ENCODE results near the gene KCNF1.

KCNF1 gene

DNA sequence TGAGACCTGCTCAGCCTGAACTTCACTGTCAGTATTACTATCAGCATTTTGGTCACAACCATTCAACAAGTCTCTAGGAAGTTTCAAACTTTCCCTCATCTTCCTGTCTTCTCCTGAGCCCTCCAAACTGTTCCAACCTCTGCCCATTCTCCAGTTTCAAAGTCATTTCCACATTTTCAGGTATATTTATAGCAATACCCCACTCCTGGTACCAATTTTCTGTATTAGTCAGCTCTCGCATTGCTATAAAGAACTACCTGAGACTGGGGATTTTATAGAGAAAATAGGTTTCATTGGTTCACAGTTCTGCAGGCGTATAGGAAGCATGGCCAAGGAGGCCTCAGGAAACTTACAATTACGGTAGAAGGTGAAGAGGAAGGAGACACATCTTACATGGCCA is 27.3 kb downstream of the KCNF1 start:
- no peak for TF ChIP-seq POLR2A (IDR thresholded peaks at IDR 0.05; ENCODE audit: low read depth, low read length)
- FAIRE-seq, result no peak

DNA sequence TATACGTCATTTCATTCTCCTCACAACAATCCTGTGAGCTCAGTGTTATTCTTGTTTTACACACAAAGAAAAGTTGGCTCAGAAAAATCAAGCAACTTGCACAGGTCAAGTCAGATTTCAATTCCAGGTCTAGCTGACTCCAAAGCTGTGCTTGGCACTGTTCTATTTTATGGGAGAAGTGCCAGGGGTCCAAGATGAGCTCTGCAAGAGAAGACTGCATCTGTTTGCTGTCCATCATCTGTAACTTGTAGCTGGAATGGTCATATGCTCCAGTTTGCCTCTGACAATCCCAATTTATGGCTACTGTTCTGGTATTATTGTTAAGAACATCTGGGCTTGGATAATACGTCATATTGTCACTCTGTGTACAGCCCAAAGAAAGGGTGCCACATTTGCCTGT is 28.9 kb downstream of the KCNF1 start:
- DNase-seq (ENCODE audit: insufficient read length) (no peak), FAIRE-seq (no peak)
- TF ChIP-seq TAF1 (IDR thresholded peaks at IDR 0.05; ENCODE audit: borderline replicate concordance, low read depth, low read length) (no peak), POLR2AphosphoS5 (IDR thresholded peaks at IDR 0.05; ENCODE audit: low read depth, low read length) (no peak), POLR2A (IDR thresholded peaks at IDR 0.05; ENCODE audit: low read depth, low read length) (no peak)

More for the DNA sequence above, 27.3 kb downstream of the KCNF1 start:
- DNase-seq (ENCODE audit: insufficient read length), result no peak

GRCh38 chr2:10941383-10941782 is 29.6 kb downstream of the KCNF1 start:
- TF ChIP-seq TAF1 (IDR thresholded peaks at IDR 0.05; ENCODE audit: borderline replicate concordance, low read depth, low read length), result no peak
- TF ChIP-seq POLR2AphosphoS5 (IDR thresholded peaks at IDR 0.05; ENCODE audit: low read depth, low read length), result no peak
- no peak for TF ChIP-seq POLR2A (IDR thresholded peaks at IDR 0.05; ENCODE audit: low read depth, low read length)
- FAIRE-seq, result no peak
- no peak for DNase-seq (ENCODE audit: insufficient read length)

DNA sequence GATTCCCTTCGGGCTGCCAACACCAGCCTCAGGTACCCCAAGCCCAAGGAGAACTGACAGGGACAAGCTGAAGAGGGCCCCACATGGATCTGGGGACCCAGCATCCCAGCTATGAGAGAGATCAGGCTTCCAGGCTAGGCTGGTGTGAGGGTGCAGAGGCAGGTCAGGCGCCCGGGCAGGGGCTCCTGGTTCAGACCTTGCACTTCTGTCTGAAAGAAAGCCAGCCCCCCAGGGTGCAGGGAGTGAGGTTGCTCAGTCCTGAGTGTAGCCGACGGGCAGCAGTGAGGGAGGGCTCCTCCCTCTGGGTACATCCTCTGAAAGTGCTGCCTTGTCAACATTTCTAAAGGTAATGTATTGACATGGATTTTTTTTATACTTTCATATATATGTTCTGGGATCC is 33.1 kb downstream of the KCNF1 start:
- no peak for DNase-seq (ENCODE audit: insufficient read length)
- no peak for TF ChIP-seq TAF1 (IDR thresholded peaks at IDR 0.05; ENCODE audit: borderline replicate concordance, low read depth, low read length)
- no peak for TF ChIP-seq POLR2A (IDR thresholded peaks at IDR 0.05; ENCODE audit: low read depth, low read length)
- no peak for TF ChIP-seq POLR2AphosphoS5 (IDR thresholded peaks at IDR 0.05; ENCODE audit: low read depth, low read length)
- FAIRE-seq, result no peak

- TF ChIP-seq POLR2AphosphoS5 (IDR thresholded peaks at IDR 0.05; ENCODE audit: low read depth, low read length) (no peak), POLR2A (IDR thresholded peaks at IDR 0.05; ENCODE audit: low read depth, low read length) (no peak), TAF1 (IDR thresholded peaks at IDR 0.05; ENCODE audit: borderline replicate concordance, low read depth, low read length) (no peak)
- FAIRE-seq (no peak), DNase-seq (ENCODE audit: insufficient read length) (no peak)
Measured at GRCh38 chr2:10946394-10946793, 34.7 kb downstream of the KCNF1 start.

GRCh38 chr2:10947005-10947440 is 35.3 kb downstream of the KCNF1 start:
- TF ChIP-seq POLR2AphosphoS5 (IDR thresholded peaks at IDR 0.05; ENCODE audit: low read depth, low read length) (no peak), POLR2A (IDR thresholded peaks at IDR 0.05; ENCODE audit: low read depth, low read length) (no peak), TAF1 (IDR thresholded peaks at IDR 0.05; ENCODE audit: borderline replicate concordance, low read depth, low read length) (no peak)
- DNase-seq (ENCODE audit: insufficient read length) (no peak), FAIRE-seq (no peak)

GRCh38 chr2:10947446-10948187 is 35.9 kb downstream of the KCNF1 start:
- FAIRE-seq, result no peak
- no peak for DNase-seq (ENCODE audit: insufficient read length)
- TF ChIP-seq TAF1 (IDR thresholded peaks at IDR 0.05; ENCODE audit: borderline replicate concordance, low read depth, low read length) (no peak), POLR2A (IDR thresholded peaks at IDR 0.05; ENCODE audit: low read depth, low read length) (no peak), POLR2AphosphoS5 (IDR thresholded peaks at IDR 0.05; ENCODE audit: low read depth, low read length) (no peak)

GRCh38 chr2:10948188-10948564 is 36.4 kb downstream of the KCNF1 start:
- DNase-seq (ENCODE audit: insufficient read length) (no peak), FAIRE-seq (no peak)

GRCh38 chr2:10948606-10949230 is 37.0 kb downstream of the KCNF1 start:
- DNase-seq (ENCODE audit: insufficient read length) (no peak), FAIRE-seq (no peak)
- TF ChIP-seq TAF1 (IDR thresholded peaks at IDR 0.05; ENCODE audit: borderline replicate concordance, low read depth, low read length) (no peak), POLR2A (IDR thresholded peaks at IDR 0.05; ENCODE audit: low read depth, low read length) (no peak), POLR2AphosphoS5 (IDR thresholded peaks at IDR 0.05; ENCODE audit: low read depth, low read length) (no peak)

More at GRCh38 chr2:10948188-10948564, 36.4 kb downstream of the KCNF1 start:
- TF ChIP-seq POLR2AphosphoS5 (IDR thresholded peaks at IDR 0.05; ENCODE audit: low read depth, low read length), result no peak
- no peak for TF ChIP-seq POLR2A (IDR thresholded peaks at IDR 0.05; ENCODE audit: low read depth, low read length)
- TF ChIP-seq TAF1 (IDR thresholded peaks at IDR 0.05; ENCODE audit: borderline replicate concordance, low read depth, low read length), result no peak

GRCh38 chr2:10949835-10950234 is 38.1 kb downstream of the KCNF1 start:
- no peak for TF ChIP-seq POLR2AphosphoS5 (IDR thresholded peaks at IDR 0.05; ENCODE audit: low read depth, low read length)
- TF ChIP-seq POLR2A (IDR thresholded peaks at IDR 0.05; ENCODE audit: low read depth, low read length), result no peak
- TF ChIP-seq TAF1 (IDR thresholded peaks at IDR 0.05; ENCODE audit: borderline replicate concordance, low read depth, low read length), result no peak
- DNase-seq (ENCODE audit: insufficient read length) (no peak), FAIRE-seq (no peak)

DNA sequence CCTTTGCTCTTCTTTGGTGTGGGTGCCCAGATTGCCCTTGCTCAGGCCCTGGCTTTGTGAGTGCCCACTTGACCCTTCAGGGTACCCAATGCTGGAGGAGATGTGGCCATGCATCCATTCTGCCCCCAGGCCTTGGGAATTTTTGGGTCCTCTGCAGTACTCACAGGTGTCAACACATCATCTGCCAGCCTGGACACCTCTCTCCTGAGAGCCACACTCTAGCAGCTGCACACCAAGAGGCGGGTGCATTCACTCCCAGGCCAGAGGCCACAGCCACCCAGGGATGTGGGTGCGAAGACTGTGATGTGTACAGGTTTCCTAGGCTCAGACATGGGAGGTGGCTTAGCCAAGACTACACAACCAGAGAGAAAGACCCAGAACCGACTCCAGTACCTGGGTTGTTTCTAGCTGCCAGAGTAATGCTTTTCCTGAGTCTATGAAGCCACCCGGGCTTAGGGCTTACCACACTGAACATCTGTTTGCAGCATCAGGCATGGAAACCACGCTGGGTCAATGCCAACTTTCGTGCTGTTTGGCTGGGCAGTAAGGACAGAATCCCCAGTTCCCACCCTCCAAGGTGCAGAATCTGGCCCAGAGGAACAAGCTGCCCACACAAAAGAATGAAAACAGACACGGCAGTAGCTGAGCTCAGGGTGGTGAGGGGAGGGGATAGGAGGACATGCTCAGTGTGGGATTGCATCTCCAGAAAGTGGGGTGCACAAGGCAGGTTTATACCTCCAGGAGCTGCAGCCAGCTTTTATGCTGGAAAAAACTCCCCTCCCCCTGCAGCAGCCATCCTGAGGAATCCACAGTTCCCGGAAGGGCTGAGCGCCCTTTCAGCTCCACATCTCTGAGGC is 40.1 kb downstream of the KCNF1 start:
- FAIRE-seq (no peak), DNase-seq (ENCODE audit: insufficient read length) (no peak)

More for the DNA sequence above, 40.1 kb downstream of the KCNF1 start:
- no peak for TF ChIP-seq TAF1 (IDR thresholded peaks at IDR 0.05; ENCODE audit: borderline replicate concordance, low read depth, low read length)
- TF ChIP-seq POLR2AphosphoS5 (IDR thresholded peaks at IDR 0.05; ENCODE audit: low read depth, low read length), result no peak
- no peak for TF ChIP-seq POLR2A (IDR thresholded peaks at IDR 0.05; ENCODE audit: low read depth, low read length)

Measured in GM12892 (cell line).